Right lobe of liver (tissue), 4 donors: ENCODE data around the gene SLC12A9.

Experiments used
- CTCF ChIP-seq, 4 donors: fragments of 200-600 bp in 3 of 4; fragments of 450-650 bp in 1 of 4; IDR thresholded peaks; one replicate each; pipeline versions ENCODE4 v1.5.1 to v1.8.0; 2016 to 2022; ENCODE audit warnings: antibody characterized with exemption in 4 of 4, mild to moderate bottlenecking in 2 of 4
- POLR2A ChIP-seq: fragments of 450-650 bp; IDR thresholded peaks from one replicate; pipeline ENCODE4 v1.6.1; 2017; ENCODE audit warnings: antibody characterized with exemption, mild to moderate bottlenecking
- donor health status: DM: no; HTN: no; CAD: no.
- donor health status: DM: no; HTN: no; CAD: no.
- donor health status: DM: no; HTN: yes; CAD: no.

GRCh38 chr7:100854146-100854895 is 1.8 kb downstream of the SLC12A9 start:
- TF ChIP-seq CTCF (IDR thresholded peaks at IDR 0.05) (no peak), POLR2A (no peak)
